BJ (cell line): Measurements from ENCODE around the gene AKAP6. TPM values are rescaled to one million over a fixed set of nuclear protein-coding genes. Genes with fewer than 3 reads are reported as not detected.
A peak's percentile ranks its signal among the peaks of the same experiment; 100 is the strongest.

Experiments used
- CTCF ChIA-PET: fragments of 350-600 bp; formaldehyde crosslinking; extraction: SDS; loops from one replicate; lab custom pipeline; 2021; ENCODE audit warnings: antibody characterized with exemption, inconsistent platforms; lab: Yijun Ruan, JAX
- POLR2A ChIA-PET: fragments of 300-600 bp; sonication (Branson Sonifier 250); formaldehyde crosslinking; extraction: SDS; loops from one replicate; lab custom pipeline; 2021; ENCODE audit warnings: antibody characterized with exemption; lab: Charles Lee
- DNase-seq: peaks from one replicate; pipeline ENCODE4 v3.0.0-alpha.2; 2011; ENCODE audit warnings: low read depth
- H3K27me3 ChIP-seq: 2 replicates; pipeline ENCODE4 v1.6.0; 2011; ENCODE audit warnings: low read length; ENCODE audit not compliant: control insufficient read depth, insufficient read depth
- H3K36me3 ChIP-seq: 2 replicates; pipeline ENCODE4 v1.5.1; 2011; ENCODE audit warnings: low read length; ENCODE audit not compliant: control insufficient read depth, insufficient read depth
- H3K4me3 ChIP-seq: 2 replicates; pipeline ENCODE4 v1.5.1; 2011; ENCODE audit warnings: low read depth, mild to moderate bottlenecking, control low read depth, low read length
- polyA plus RNA-seq: library from polyadenylated mRNA; depleted of rRNA; stranded (reverse); fragments of >200 nt; gene quantifications from 2 replicates; pipeline ENCODE4 v1.2.3, GENCODE V29; 2011
- TF ChIP-seq, protein P1 (sequence below): IDR thresholded peaks from 2 replicates; pipeline ENCODE4 v1.5.1; 2011; ENCODE audit warnings: low read depth, mild to moderate bottlenecking, control low read depth, inconsistent platforms, low read length, moderate library complexity; ENCODE audit not compliant: insufficient read depth

AKAP6 gene
- polyA plus RNA-seq, 1 experiment: 18.5 TPM

DNA sequence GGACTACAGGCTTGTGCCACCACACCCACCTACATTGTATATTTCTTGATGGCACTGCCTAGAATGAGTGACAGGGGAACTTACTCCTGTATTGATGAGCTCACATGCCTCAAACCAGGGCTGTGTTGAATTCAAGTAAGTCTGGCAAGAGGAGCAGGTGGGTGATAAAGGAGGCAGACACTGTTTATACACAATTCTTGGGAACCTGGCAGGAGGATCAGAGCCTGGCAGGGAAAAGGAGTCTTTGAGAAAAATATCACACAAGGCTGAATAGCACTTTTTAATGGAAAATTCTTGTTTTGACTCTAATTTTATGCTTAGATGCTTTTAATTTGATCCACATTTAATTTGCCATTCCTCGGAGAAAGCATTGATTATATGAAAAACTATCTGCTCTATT lies 316.5 kb downstream of the AKAP6 start:
- Histone ChIP-seq H3K36me3 (no peaks in the 10 kb centered on the region), H3K27me3 (no peaks in the 10 kb centered on the region), H3K4me3 (no peak overlapping the region)
- no peak for DNase-seq
- ChIA-PET CTCF (no interaction called here), POLR2A (no interaction called here)
- TF ChIP-seq, protein P1, sequence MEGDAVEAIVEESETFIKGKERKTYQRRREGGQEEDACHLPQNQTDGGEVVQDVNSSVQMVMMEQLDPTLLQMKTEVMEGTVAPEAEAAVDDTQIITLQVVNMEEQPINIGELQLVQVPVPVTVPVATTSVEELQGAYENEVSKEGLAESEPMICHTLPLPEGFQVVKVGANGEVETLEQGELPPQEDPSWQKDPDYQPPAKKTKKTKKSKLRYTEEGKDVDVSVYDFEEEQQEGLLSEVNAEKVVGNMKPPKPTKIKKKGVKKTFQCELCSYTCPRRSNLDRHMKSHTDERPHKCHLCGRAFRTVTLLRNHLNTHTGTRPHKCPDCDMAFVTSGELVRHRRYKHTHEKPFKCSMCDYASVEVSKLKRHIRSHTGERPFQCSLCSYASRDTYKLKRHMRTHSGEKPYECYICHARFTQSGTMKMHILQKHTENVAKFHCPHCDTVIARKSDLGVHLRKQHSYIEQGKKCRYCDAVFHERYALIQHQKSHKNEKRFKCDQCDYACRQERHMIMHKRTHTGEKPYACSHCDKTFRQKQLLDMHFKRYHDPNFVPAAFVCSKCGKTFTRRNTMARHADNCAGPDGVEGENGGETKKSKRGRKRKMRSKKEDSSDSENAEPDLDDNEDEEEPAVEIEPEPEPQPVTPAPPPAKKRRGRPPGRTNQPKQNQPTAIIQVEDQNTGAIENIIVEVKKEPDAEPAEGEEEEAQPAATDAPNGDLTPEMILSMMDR: no peak

DNA sequence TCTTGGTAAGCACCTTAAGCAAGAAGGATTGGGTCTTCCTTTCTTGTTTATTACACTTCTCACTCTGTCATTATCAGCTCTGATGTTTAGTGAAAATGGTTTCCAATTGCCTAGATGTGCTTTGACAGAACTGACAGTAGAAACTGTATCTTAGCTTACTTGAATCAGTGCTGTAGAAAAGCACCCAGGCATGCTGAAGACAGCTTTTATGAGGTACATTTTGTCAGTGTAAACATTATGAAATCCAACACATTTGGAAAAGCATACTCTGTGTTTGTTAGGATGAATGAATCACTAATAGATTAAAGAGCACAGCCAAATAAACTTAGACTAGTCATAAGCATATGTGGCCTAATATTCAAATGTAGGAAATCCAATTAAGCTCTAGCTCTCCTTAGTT lies 319.3 kb downstream of the AKAP6 start:
- Histone ChIP-seq H3K4me3 (no peak overlapping the region), H3K36me3 (no peaks in the 10 kb centered on the region), H3K27me3 (no peaks in the 10 kb centered on the region)
- ChIA-PET CTCF (interaction anchor here (0.5 kb wide), 1 partner anchor 65 kb away, joined by 3 read pairs; no protein-coding TSS in a partner anchor), POLR2A (no interaction called here)
- DNase-seq: peak; percentile 79
- TF ChIP-seq, protein P1: no peak

GRCh38 chr14:32650030-32650429 lies 320.9 kb downstream of the AKAP6 start:
- CTCF ChIA-PET: no interaction called here
- POLR2A ChIA-PET: no interaction called here
- TF ChIP-seq, protein P1: no peak

GRCh38 chr14:32650665-32651064 lies 321.6 kb downstream of the AKAP6 start:
- ChIA-PET CTCF (no interaction called here), POLR2A (no interaction called here)
- TF ChIP-seq, protein P1: no peak
- no peak for DNase-seq
- Histone ChIP-seq H3K27me3 (no peaks in the 10 kb centered on the region), H3K36me3 (no peaks in the 10 kb centered on the region), H3K4me3 (no peak overlapping the region)

More at GRCh38 chr14:32650030-32650429, 320.9 kb downstream of the AKAP6 start:
- Histone ChIP-seq H3K27me3 (no peaks in the 10 kb centered on the region), H3K36me3 (no peaks in the 10 kb centered on the region), H3K4me3 (no peak overlapping the region)
- DNase-seq: no peak

DNA sequence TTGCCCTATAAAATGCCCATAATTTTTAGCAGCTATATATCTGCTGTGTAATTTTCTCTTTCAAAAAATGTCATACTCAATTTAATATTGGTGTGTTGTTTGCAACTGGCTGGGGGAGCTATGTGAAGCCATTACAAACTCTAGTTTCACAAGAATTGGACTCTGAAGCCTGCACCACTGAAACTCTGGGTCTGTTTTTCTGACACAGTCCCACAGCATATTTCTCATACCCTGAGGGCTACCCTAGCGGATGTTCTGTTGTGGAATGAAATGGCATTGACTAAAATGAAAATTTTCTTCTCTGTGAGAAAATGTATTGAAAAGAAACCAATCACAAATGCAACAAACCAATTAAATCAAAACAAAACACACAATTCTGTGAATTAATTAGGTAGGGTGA lies 325.0 kb downstream of the AKAP6 start:
- no peak overlapping the region for H3K4me3 ChIP-seq
- no peaks in the 10 kb centered on the region for H3K27me3 ChIP-seq
- TF ChIP-seq, protein P1: no peak
- ChIA-PET CTCF (interaction anchor here (0.8 to 1.0 kb wide), 2 partner anchors 10 to 19 kb away, joined by 3 read pairs; no protein-coding TSS in a partner anchor), POLR2A (no interaction called here)
- no peaks in the 10 kb centered on the region for H3K36me3 ChIP-seq
- DNase-seq: no peak
